Transverse colon (tissue), 4 donors: ENCODE results near the gene PTGER1. TPM values are rescaled to one million over a fixed set of nuclear protein-coding genes. Genes with fewer than 3 reads are reported as not detected.

Experiments used
- DNase-seq: peaks from one replicate; pipeline ENCODE4 v3.0.0-alpha.2; 2019
- H3K27ac ChIP-seq, 4 donors: fragments of 200-600 bp; sonication (generic); 2 replicates each; pipeline ENCODE4 v1.5.1; 2016 to 2018; ENCODE audit warnings: inconsistent platforms in 4 of 4
- H3K27me3 ChIP-seq: fragments of 200-600 bp; sonication (generic); 2 replicates; pipeline ENCODE4 v1.5.1; 2017; ENCODE audit warnings: inconsistent platforms
- H3K36me3 ChIP-seq, 4 donors: fragments of 200-600 bp; sonication (generic); 2 replicates each; pipeline ENCODE4 v1.5.1; 2017 to 2019; ENCODE audit warnings: inconsistent platforms in 4 of 4
- H3K4me1 ChIP-seq, 4 donors: fragments of 200-600 bp; sonication (generic); 2 replicates each; pipeline ENCODE4 v1.5.1; 2017 to 2020; ENCODE audit warnings: inconsistent platforms in 4 of 4
- H3K4me3 ChIP-seq, 4 donors: fragments of 200-600 bp; sonication (generic); 1 replicate in 1 of 4; 2 replicates in 3 of 4; pipeline versions ENCODE4 v1.5.1 to v1.6.1; 2017 to 2019; ENCODE audit warnings: inconsistent platforms in 4 of 4
- H3K9me3 ChIP-seq, 2 donors: fragments of 200-600 bp; sonication (generic); 2 replicates each; pipeline ENCODE4 v1.5.1; 2017 to 2019; ENCODE audit warnings: inconsistent platforms in 2 of 2
- CTCF ChIP-seq, 5 experiments: fragments of 200-600 bp in 3 of 5; fragments of 450-650 bp in 2 of 5; sonication (generic) in 3 of 5; IDR thresholded peaks; 1 replicate in 2 of 5; 2 replicates in 3 of 5; pipeline ENCODE4 v1.5.1; 2016 to 2017; ENCODE audit warnings: antibody characterized with exemption in 5 of 5, inconsistent platforms in 3 of 5, mild to moderate bottlenecking in 2 of 5, moderate library complexity in 1 of 5
- EP300 ChIP-seq: sonication (generic); formaldehyde crosslinking; IDR thresholded peaks from one replicate; pipeline ENCODE4 v1.6.1; 2017; ENCODE audit warnings: antibody characterized with exemption, low read depth
- POLR2A ChIP-seq: fragments of 450-650 bp; IDR thresholded peaks from one replicate; pipeline ENCODE4 v1.6.1; 2016; ENCODE audit warnings: antibody characterized with exemption, mild to moderate bottlenecking, moderate library complexity
- POLR2AphosphoS5 ChIP-seq, 3 donors: sonication (generic); formaldehyde crosslinking; IDR thresholded peaks; one replicate each; pipeline ENCODE4 v1.6.1; 2016; ENCODE audit warnings: antibody characterized with exemption in 3 of 3
- whole genome bisulfite sequencing, 2 donors: methylation state at CpG; one replicate each; pipeline ENCODE4 v1.1.5; 2018; ENCODE audit warnings: low coverage in 1 of 2; 5-methylcytosine and 5-hydroxymethylcytosine counted together
- in situ Hi-C, 4 donors: fragments of 200-750 bp; cut with MboI; loops; one replicate each; pipeline versions ENCODE4 v1.15.0 to v1.15.1; 2017; ENCODE audit warnings: low sequenced_read_pairs in 3 of 4, low pct_ligation_motif_present in 1 of 4, low pct_unique_long_range_greater_than_20kb in 1 of 4
- intact Hi-C: fragments of 100-400 bp; cut with DNase I; formaldehyde crosslinking; loops from one replicate; pipeline ENCODE4 v1.15.1; 2023; ENCODE audit warnings: low total_unique reads
- total RNA-seq, 4 donors: library from RNA; depleted of rRNA; stranded (reverse); fragments of >200 nt; gene quantifications; one replicate each; pipeline ENCODE4 v1.1.0, GENCODE V29; 2016

PTGER1 gene
- total RNA-seq, 4 donors from 2014 or later, result 1.1 to 1.2 TPM; not detected in 2

- TF ChIP-seq POLR2A, result no peak
- no peak for TF ChIP-seq EP300
- no peak for TF ChIP-seq POLR2AphosphoS5 (IDR thresholded peaks at IDR 0.05)
- TF ChIP-seq CTCF (IDR thresholded peaks at IDR 0.05), result no peak
- Histone ChIP-seq H3K36me3 (peaks cover 0 to 25% (median 13%) of the 10 kb centered on the region in 4 donors), H3K9me3 (no peaks in the 10 kb centered on the region), H3K27me3 (no peaks in the 10 kb centered on the region), H3K4me3 (peak overlapping the region; percentile 64 to 99 (median 94)), H3K4me1 (peaks cover 24 to 54% (median 36%) of the 10 kb centered on the region in 4 donors), H3K27ac (peak overlapping the region; percentile 98 to 100 (median 100))
- in situ Hi-C loops, result no loop called here
- WGBS, 2 donors, result 8 to 10% methylated on average over 5 to 22 of the region's 22 CpGs
- intact Hi-C loops, result loop anchor here (10.0 kb wide), 1 partner anchor 1362 kb away; the partner anchor contains the start of genes IER2 and STX10
- DNase-seq, result peak; percentile 29
Observed at GRCh38 chr19:14516746-14517438, 41.7 kb upstream of the PTGER1 start.

GRCh38 chr19:14516048-14516534 is 40.9 kb upstream of the PTGER1 start:
- in situ Hi-C loops (no loop called here), intact Hi-C loops (loop anchor here (10.0 kb wide), 1 partner anchor 1361 kb away; the partner anchor contains the start of genes IER2 and STX10)
- Histone ChIP-seq H3K4me1 (peaks cover 24 to 51% (median 34%) of the 10 kb centered on the region in 4 donors), H3K27me3 (no peaks in the 10 kb centered on the region), H3K9me3 (no peaks in the 10 kb centered on the region), H3K27ac (peak overlapping the region; percentile 98 to 100 (median 100)), H3K36me3 (peaks cover 0 to 25% (median 13%) of the 10 kb centered on the region in 4 donors), H3K4me3 (peak overlapping the region in 3 of 4 donors; percentile 88 to 99 (median 99))
- DNase-seq, result peak; percentile 63
- 33 to 59% methylated on average over 3 to 15 of the region's 15 CpGs for WGBS, 2 donors
- no peak for TF ChIP-seq POLR2A
- TF ChIP-seq CTCF (IDR thresholded peaks at IDR 0.05), result peak in 2 of 5 experiments; percentile 3 to 33

GRCh38 chr19:14515501-14516047 is 40.4 kb upstream of the PTGER1 start:
- no peak for DNase-seq
- 71 to 86% methylated on average over 1 to 8 of the region's 8 CpGs for WGBS, 2 donors
- no peaks in the 10 kb centered on the region for H3K9me3 ChIP-seq
- H3K4me3 ChIP-seq, result peak overlapping the region in 1 of 4 donors; percentile 88
- no peak for TF ChIP-seq POLR2A
- TF ChIP-seq POLR2AphosphoS5 (IDR thresholded peaks at IDR 0.05), result no peak
- no peak for TF ChIP-seq CTCF (IDR thresholded peaks at IDR 0.05)
- TF ChIP-seq EP300, result no peak
- peaks cover 24 to 55% (median 40%) of the 10 kb centered on the region in 4 donors for H3K4me1 ChIP-seq
- peaks cover 0 to 25% (median 13%) of the 10 kb centered on the region in 4 donors for H3K36me3 ChIP-seq
- peak overlapping the region; percentile 98 to 100 (median 100) for H3K27ac ChIP-seq
- intact Hi-C loops (loop anchor here (10.0 kb wide), 1 partner anchor 1361 kb away; the partner anchor contains the start of genes IER2 and STX10), in situ Hi-C loops (no loop called here)
- H3K27me3 ChIP-seq, result no peaks in the 10 kb centered on the region

- WGBS, 2 donors, result 78 to 90% methylated on average over 4 to 8 of the region's 8 CpGs
- TF ChIP-seq POLR2A, result no peak
- TF ChIP-seq EP300, result no peak
- no peak for TF ChIP-seq POLR2AphosphoS5 (IDR thresholded peaks at IDR 0.05)
- TF ChIP-seq CTCF (IDR thresholded peaks at IDR 0.05), result no peak
- no peak for DNase-seq
- Histone ChIP-seq H3K4me3 (no peak overlapping the region), H3K36me3 (peaks cover 0 to 25% (median 13%) of the 10 kb centered on the region in 4 donors), H3K4me1 (peaks cover 24 to 57% (median 38%) of the 10 kb centered on the region in 4 donors), H3K9me3 (no peaks in the 10 kb centered on the region), H3K27ac (no peak overlapping the region), H3K27me3 (no peaks in the 10 kb centered on the region)
- intact Hi-C loops, result loop anchor here (10.0 kb wide), 1 partner anchor 1360 kb away; the partner anchor contains the start of genes IER2 and STX10
- in situ Hi-C loops, result no loop called here
Observed at GRCh38 chr19:14514215-14514863, 39.2 kb upstream of the PTGER1 start.
